Left renal cortex interstitium (tissue), 4 donors: ENCODE results near the gene NPPB. TPM values are rescaled to one million over a fixed set of nuclear protein-coding genes. Genes with fewer than 3 reads are reported as not detected.

Experiments used
- DNase-seq, 4 donors: peaks; one replicate each; pipeline ENCODE4 v3.0.0-alpha.2; 2013; ENCODE audit warnings: low read depth in 4 of 4, low spot score in 2 of 4, missing footprints in 1 of 4
- polyA plus RNA-seq, 4 donors: library from polyadenylated mRNA; unstranded; fragments of 120-200 nt; gene quantifications; one replicate each; pipeline ENCODE4 v1.2.1, GENCODE V29; 2013; ENCODE audit not compliant: insufficient read length in 4 of 4

NPPB gene
- polyA plus RNA-seq, 4 donors: not detected

GRCh38 chr1:11836955-11837766 lies 21.6 kb downstream of the NPPB start:
- no peak for DNase-seq

GRCh38 chr1:11835441-11836225 lies 23.1 kb downstream of the NPPB start:
- DNase-seq: no peak

- no peak for DNase-seq
These were observed 24.8 kb downstream of the NPPB start for GRCh38 chr1:11833900-11834299.

- DNase-seq: no peak
These were observed 25.2 kb downstream of the NPPB start for GRCh38 chr1:11833497-11833896.

- DNase-seq: no peak
These were observed 26.6 kb downstream of the NPPB start for GRCh38 chr1:11831945-11832725.

- DNase-seq: no peak
These were observed 30.2 kb downstream of the NPPB start for GRCh38 chr1:11828511-11828910.

GRCh38 chr1:11826946-11827345 lies 31.8 kb downstream of the NPPB start:
- no peak for DNase-seq

GRCh38 chr1:11825131-11825530 lies 33.6 kb downstream of the NPPB start:
- no peak for DNase-seq

GRCh38 chr1:11823366-11824137 lies 35.2 kb downstream of the NPPB start:
- DNase-seq: no peak

- DNase-seq: no peak
These were observed 36.7 kb downstream of the NPPB start for GRCh38 chr1:11822091-11822490.

GRCh38 chr1:11817192-11817591 lies 41.6 kb downstream of the NPPB start:
- no peak for DNase-seq

GRCh38 chr1:11813021-11813420 lies 45.7 kb downstream of the NPPB start:
- no peak for DNase-seq

Other genes with a start within 250 kb of the NPPB start
- gene FBXO2, start 204.5 kb downstream of the NPPB start, polyA plus RNA-seq: 1 to 10 TPM; 1.4 to 1.7 (median 1.5) TPM
- gene FBXO44, start 204.1 kb downstream of the NPPB start, polyA plus RNA-seq: 10 to 100 TPM; 13.7 to 23.2 (median 18.5) TPM
- gene FBXO6, start 194.7 kb downstream of the NPPB start, polyA plus RNA-seq: 1 to 10 TPM; 3.1 to 5.2 (median 4.2) TPM
- 10 to 100 TPM; 38.7 to 55.0 (median 48.0) TPM for gene MAD2L2, start 177.8 kb downstream of the NPPB start, polyA plus RNA-seq
- gene DRAXIN, start 167.2 kb downstream of the NPPB start, polyA plus RNA-seq: 1 to 10 TPM in 3 of 4 donors, under 1 TPM in 1; 0.68 to 1.2 (median 1.2) TPM
- 10 to 100 TPM; 38.9 to 51.9 (median 47.9) TPM for gene AGTRAP, start 122.8 kb downstream of the NPPB start, polyA plus RNA-seq
- under 1 TPM; 0.06 to 0.86 (median 0.52) TPM for gene C1orf167, start 96.8 kb downstream of the NPPB start, polyA plus RNA-seq
- 10 to 100 TPM; 16.4 to 25.8 (median 20.8) TPM for gene MTHFR, start 53.0 kb downstream of the NPPB start, polyA plus RNA-seq
- gene CLCN6, start 52.8 kb downstream of the NPPB start, polyA plus RNA-seq: 10 to 100 TPM; 13.3 to 28.8 (median 20.7) TPM
- gene NPPA, start 11.2 kb downstream of the NPPB start, polyA plus RNA-seq: 1 to 10 TPM in 1 of 4 donors, under 1 TPM in 1, not detected in 2; 0.74 to 1.2 TPM
- 10 to 100 TPM; 37.8 to 51.7 (median 45.8) TPM for gene KIAA2013, start 67.5 kb upstream of the NPPB start, polyA plus RNA-seq
- 100 to 1,000 TPM in 2 of 4 donors, 10 to 100 TPM in 2; 85.2 to 118 (median 99.9) TPM for gene PLOD1, start 75.8 kb upstream of the NPPB start, polyA plus RNA-seq
- 10 to 100 TPM; 61.6 to 70.2 (median 65.5) TPM for gene MFN2, start 121.5 kb upstream of the NPPB start, polyA plus RNA-seq
- 10 to 100 TPM; 20.9 to 37.9 (median 31.9) TPM for gene MIIP, start 160.6 kb upstream of the NPPB start, polyA plus RNA-seq
- under 1 TPM; 0.28 to 0.92 (median 0.66) TPM for gene TNFRSF8, start 204.4 kb upstream of the NPPB start, polyA plus RNA-seq